ENCODE results near the gene UBXN7.
"Not testable (repeated sequence)": the region's sequence is repeated elsewhere in the genome, so short reads cannot be mapped to it uniquely, and the experiment has no call there.

UBXN7 gene

DNA sequence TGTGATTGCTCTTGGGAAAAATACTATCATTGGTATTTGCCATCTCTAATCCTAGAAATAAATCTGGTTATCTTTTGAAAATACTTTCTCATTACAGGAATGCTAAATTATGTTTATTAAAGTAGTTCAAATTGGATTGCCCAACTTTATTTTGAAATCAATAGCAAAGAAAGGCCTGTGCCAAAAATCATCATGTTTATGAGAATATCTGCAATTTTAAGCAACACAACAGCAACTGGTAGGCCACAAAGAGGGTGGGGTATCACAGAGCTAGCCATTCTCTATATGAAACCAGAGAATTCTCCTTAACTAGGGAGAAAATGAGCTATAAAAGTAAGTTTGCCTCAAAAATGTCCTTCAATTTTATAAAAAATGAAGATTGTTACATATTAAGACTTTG lies 82.2 kb downstream of the UBXN7 start:
- Histone ChIP-seq H3K4me1 (ENCODE audit: control extremely low read depth in 1 of 4, control insufficient read depth in 4 of 4, insufficient read depth in 4 of 4, low read length in 3 of 4) (peaks cover 0 to 9% (median 7%) of the 10 kb centered on the region in 4 experiments), H3K4me3 (ENCODE audit: control insufficient read depth in 1 of 7, extremely low read depth in 1 of 7, insufficient read depth in 4 of 7, low read depth in 2 of 7, low read length in 6 of 7) (no peak overlapping the region), H3K9me3 (ENCODE audit: control extremely low read depth in 1 of 5, control insufficient read depth in 4 of 5, insufficient read depth in 2 of 5, low read depth in 1 of 5, low read length in 4 of 5) (no peaks in the 10 kb centered on the region), H3K27ac (ENCODE audit: insufficient read depth in 1 of 2, low read depth in 1 of 2, low read length in 2 of 2, poor library complexity in 1 of 2, severe bottlenecking in 2 of 2) (no peak overlapping the region), H3K27me3 (replicated peaks in 2 of 5; ENCODE audit: control insufficient read depth in 4 of 5, insufficient read depth in 5 of 5, low read length in 4 of 5) (no peaks in the 10 kb centered on the region), H3K36me3 (ENCODE audit: control insufficient read depth in 4 of 4, insufficient read depth in 4 of 4, low read length in 3 of 4) (peaks cover 15 to 30% (median 20%) of the 10 kb centered on the region in 4 experiments)
- ChIA-PET CTCF (no interaction called here), POLR2A (no interaction called here)
- DNase-seq: no peak

DNA sequence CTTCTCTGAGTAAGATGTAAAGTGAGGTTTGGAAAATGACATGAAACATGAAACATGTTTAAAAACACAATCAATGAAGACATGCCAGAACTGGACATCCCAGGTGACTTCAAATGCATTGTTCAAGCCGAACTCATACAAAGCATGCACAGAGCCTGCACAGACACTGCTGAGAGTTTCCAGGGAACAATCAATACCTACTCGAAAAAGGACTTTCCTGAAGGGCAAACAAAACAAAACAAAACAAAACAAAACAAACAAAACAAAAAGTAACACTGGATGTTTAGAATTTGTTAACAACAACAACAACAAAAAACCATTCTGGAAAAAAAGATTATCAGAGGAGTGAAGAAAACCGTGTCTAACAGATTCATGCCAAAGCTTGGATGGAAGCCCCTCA lies 83.5 kb downstream of the UBXN7 start:
- Histone ChIP-seq H3K27me3 (replicated peaks in 2 of 5; ENCODE audit: control insufficient read depth in 4 of 5, insufficient read depth in 5 of 5, low read length in 4 of 5) (no peaks in the 10 kb centered on the region), H3K27ac (ENCODE audit: insufficient read depth in 1 of 2, low read depth in 1 of 2, low read length in 2 of 2, poor library complexity in 1 of 2, severe bottlenecking in 2 of 2) (no peak overlapping the region), H3K4me3 (ENCODE audit: control insufficient read depth in 1 of 7, extremely low read depth in 1 of 7, insufficient read depth in 4 of 7, low read depth in 2 of 7, low read length in 6 of 7) (no peak overlapping the region), H3K9me3 (ENCODE audit: control extremely low read depth in 1 of 5, control insufficient read depth in 4 of 5, insufficient read depth in 2 of 5, low read depth in 1 of 5, low read length in 4 of 5) (no peaks in the 10 kb centered on the region), H3K36me3 (ENCODE audit: control insufficient read depth in 4 of 4, insufficient read depth in 4 of 4, low read length in 3 of 4) (peaks cover 7 to 18% (median 11%) of the 10 kb centered on the region in 4 experiments), H3K4me1 (ENCODE audit: control extremely low read depth in 1 of 4, control insufficient read depth in 4 of 4, insufficient read depth in 4 of 4, low read length in 3 of 4) (peaks cover 0 to 21% (median 14%) of the 10 kb centered on the region in 4 experiments)
- POLR2A ChIA-PET: no interaction called here
- CTCF ChIA-PET: interaction anchor here (1.0 to 1.1 kb wide), 2 partner anchors 22 to 59 kb away, joined by 3 read pairs; no protein-coding TSS in a partner anchor
- no peak for DNase-seq
- WGBS (ENCODE audit: insufficient coverage): 100% methylated on average over 1 of the region's 3 CpGs

DNA sequence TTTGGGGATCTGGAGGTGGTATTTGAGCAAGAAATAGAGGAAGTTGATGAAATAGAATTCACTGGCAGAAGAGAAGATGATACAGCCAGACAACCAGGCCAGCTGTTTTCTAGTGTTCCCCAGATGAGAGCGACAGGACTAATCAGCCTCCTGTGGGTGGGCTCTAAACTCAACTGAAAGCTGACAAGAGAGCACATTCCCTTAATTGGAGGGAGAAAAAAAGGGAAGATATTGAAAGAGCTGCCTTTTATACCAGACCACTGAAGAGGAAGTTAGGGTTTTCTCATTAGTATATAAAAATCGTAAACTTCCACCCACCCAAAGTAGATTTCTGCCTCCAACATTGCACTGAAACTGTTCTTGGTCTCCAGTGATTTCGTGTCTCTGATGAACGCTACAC lies 87.6 kb downstream of the UBXN7 start:
- Histone ChIP-seq H3K27me3 (replicated peaks in 2 of 5; ENCODE audit: control insufficient read depth in 4 of 5, insufficient read depth in 5 of 5, low read length in 4 of 5) (no peaks in the 10 kb centered on the region), H3K4me1 (ENCODE audit: control extremely low read depth in 1 of 4, control insufficient read depth in 4 of 4, insufficient read depth in 4 of 4, low read length in 3 of 4) (peaks cover 0 to 26% (median 14%) of the 10 kb centered on the region in 4 experiments), H3K4me3 (ENCODE audit: control insufficient read depth in 1 of 7, extremely low read depth in 1 of 7, insufficient read depth in 4 of 7, low read depth in 2 of 7, low read length in 6 of 7) (peak overlapping the region in 2 of 7 experiments; percentile 21 to 54), H3K9me3 (ENCODE audit: control extremely low read depth in 1 of 5, control insufficient read depth in 4 of 5, insufficient read depth in 2 of 5, low read depth in 1 of 5, low read length in 4 of 5) (no peaks in the 10 kb centered on the region), H3K36me3 (ENCODE audit: control insufficient read depth in 4 of 4, insufficient read depth in 4 of 4, low read length in 3 of 4) (peaks cover 4 to 16% (median 10%) of the 10 kb centered on the region in 4 experiments), H3K27ac (ENCODE audit: insufficient read depth in 1 of 2, low read depth in 1 of 2, low read length in 2 of 2, poor library complexity in 1 of 2, severe bottlenecking in 2 of 2) (no peak overlapping the region)
- peak; percentile 45 to 87 (median 83) for DNase-seq
- CTCF ChIA-PET: interaction anchor here (1.5 kb wide), 1 partner anchor 20 kb away, joined by 4 read pairs; no protein-coding TSS in a partner anchor
- 17% methylated on average over 3 of the region's 4 CpGs for WGBS (ENCODE audit: insufficient coverage)
- POLR2A ChIA-PET: no interaction called here

DNA sequence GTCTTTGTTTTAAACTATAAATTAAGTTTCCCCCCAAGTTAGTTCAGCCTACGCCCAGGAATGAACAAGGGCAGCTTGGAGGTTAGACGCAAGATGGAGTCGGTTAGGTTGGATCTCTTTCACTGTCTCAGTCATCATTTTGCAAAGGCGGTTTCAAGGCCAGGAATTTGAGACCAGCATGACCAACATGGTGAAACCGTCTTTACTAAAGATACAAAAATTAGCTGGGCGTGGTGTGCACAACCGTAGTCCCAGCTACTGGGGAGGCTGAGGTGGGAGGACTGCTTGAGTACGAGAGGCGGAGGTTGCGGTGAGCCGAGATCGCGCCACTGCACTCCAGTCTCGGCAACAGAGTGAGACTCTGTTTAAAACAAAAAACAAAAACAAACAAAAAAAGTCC lies 88.3 kb downstream of the UBXN7 start:
- H3K9me3 ChIP-seq (ENCODE audit: control extremely low read depth in 1 of 5, control insufficient read depth in 4 of 5, insufficient read depth in 2 of 5, low read depth in 1 of 5, low read length in 4 of 5); H3K36me3 ChIP-seq (ENCODE audit: control insufficient read depth in 4 of 4, insufficient read depth in 4 of 4, low read length in 3 of 4); POLR2A ChIA-PET; H3K4me3 ChIP-seq (ENCODE audit: control insufficient read depth in 1 of 7, extremely low read depth in 1 of 7, insufficient read depth in 4 of 7, low read depth in 2 of 7, low read length in 6 of 7); DNase-seq; H3K27me3 ChIP-seq (replicated peaks in 2 of 5; ENCODE audit: control insufficient read depth in 4 of 5, insufficient read depth in 5 of 5, low read length in 4 of 5); CTCF ChIA-PET; H3K27ac ChIP-seq (ENCODE audit: insufficient read depth in 1 of 2, low read depth in 1 of 2, low read length in 2 of 2, poor library complexity in 1 of 2, severe bottlenecking in 2 of 2): not testable (repeated sequence)
- WGBS (ENCODE audit: insufficient coverage): 100% methylated on average over 4 of the region's 14 CpGs
- H3K4me1 ChIP-seq (ENCODE audit: control extremely low read depth in 1 of 4, control insufficient read depth in 4 of 4, insufficient read depth in 4 of 4, low read length in 3 of 4): peaks cover 0 to 26% (median 14%) of the 10 kb centered on the region in 4 experiments

DNA sequence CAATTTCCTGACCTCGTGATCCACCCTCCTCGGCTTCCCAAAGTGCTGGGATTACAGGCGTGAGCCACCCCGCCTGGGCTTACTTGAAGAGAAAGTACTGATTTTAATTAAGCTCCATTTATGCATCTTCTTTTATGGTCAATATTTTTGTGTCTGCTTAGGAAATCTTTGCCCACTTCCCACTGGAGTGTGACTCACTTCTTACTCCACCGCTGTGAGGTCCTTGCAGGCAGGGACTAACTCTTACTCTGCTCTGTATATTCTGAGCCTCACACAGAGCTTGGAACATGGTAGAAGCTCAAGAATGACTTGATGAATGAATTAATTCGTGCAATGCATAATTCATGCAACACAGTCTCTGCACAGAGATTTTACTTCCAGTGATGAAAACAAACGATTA lies 91.1 kb downstream of the UBXN7 start:
- Histone ChIP-seq H3K4me1 (ENCODE audit: control extremely low read depth in 1 of 4, control insufficient read depth in 4 of 4, insufficient read depth in 4 of 4, low read length in 3 of 4) (peaks cover 0 to 26% (median 14%) of the 10 kb centered on the region in 4 experiments), H3K4me3 (ENCODE audit: control insufficient read depth in 1 of 7, extremely low read depth in 1 of 7, insufficient read depth in 4 of 7, low read depth in 2 of 7, low read length in 6 of 7) (no peak overlapping the region), H3K9me3 (ENCODE audit: control extremely low read depth in 1 of 5, control insufficient read depth in 4 of 5, insufficient read depth in 2 of 5, low read depth in 1 of 5, low read length in 4 of 5) (peaks cover 0 to 11% (median 3%) of the 10 kb centered on the region in 5 experiments), H3K36me3 (ENCODE audit: control insufficient read depth in 4 of 4, insufficient read depth in 4 of 4, low read length in 3 of 4) (no peaks in the 10 kb centered on the region), H3K27ac (ENCODE audit: insufficient read depth in 1 of 2, low read depth in 1 of 2, low read length in 2 of 2, poor library complexity in 1 of 2, severe bottlenecking in 2 of 2) (no peak overlapping the region), H3K27me3 (replicated peaks in 2 of 5; ENCODE audit: control insufficient read depth in 4 of 5, insufficient read depth in 5 of 5, low read length in 4 of 5) (no peaks in the 10 kb centered on the region)
- POLR2A ChIA-PET: interaction anchor here (0.5 kb wide), 1 partner anchor 541 kb away, joined by 4 read pairs; no protein-coding TSS in a partner anchor
- DNase-seq: peak in 2 of 3 donors; percentile 38 to 43
- 94% methylated on average over 3 of the region's 7 CpGs for WGBS (ENCODE audit: insufficient coverage)
- CTCF ChIA-PET: interaction anchor here (1.5 kb wide), 1 partner anchor 83 kb away, joined by 3 read pairs; no protein-coding TSS in a partner anchor

DNA sequence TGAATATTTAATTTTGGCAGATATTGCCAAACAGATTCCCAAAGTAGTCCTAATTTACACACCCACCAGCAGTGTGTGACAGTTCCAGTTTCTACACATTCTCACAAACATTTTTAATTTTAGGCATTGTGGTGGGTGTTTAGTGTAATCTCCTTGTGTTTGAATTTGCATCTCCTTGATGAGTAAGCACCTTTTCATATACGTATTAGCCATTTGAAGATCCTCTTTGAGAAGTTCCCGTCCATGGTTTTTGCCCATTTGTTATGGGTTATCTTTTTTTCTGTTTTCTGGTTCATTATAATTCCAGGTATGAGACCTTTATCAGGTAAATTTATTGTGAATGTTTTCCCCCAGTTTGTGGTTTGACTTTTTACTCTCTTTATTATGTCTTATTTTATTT lies 91.8 kb downstream of the UBXN7 start:
- WGBS (ENCODE audit: insufficient coverage): no CpG with 5 or more reads among the region's 2 CpGs
- CTCF ChIA-PET: interaction anchor here (1.5 kb wide), 1 partner anchor 82 kb away, joined by 3 read pairs; no protein-coding TSS in a partner anchor
- Histone ChIP-seq H3K27me3 (replicated peaks in 2 of 5; ENCODE audit: control insufficient read depth in 4 of 5, insufficient read depth in 5 of 5, low read length in 4 of 5) (no peaks in the 10 kb centered on the region), H3K4me1 (ENCODE audit: control extremely low read depth in 1 of 4, control insufficient read depth in 4 of 4, insufficient read depth in 4 of 4, low read length in 3 of 4) (peaks cover 0 to 20% (median 11%) of the 10 kb centered on the region in 4 experiments), H3K36me3 (ENCODE audit: control insufficient read depth in 4 of 4, insufficient read depth in 4 of 4, low read length in 3 of 4) (no peaks in the 10 kb centered on the region), H3K9me3 (ENCODE audit: control extremely low read depth in 1 of 5, control insufficient read depth in 4 of 5, insufficient read depth in 2 of 5, low read depth in 1 of 5, low read length in 4 of 5) (peaks cover 0 to 11% (median 3%) of the 10 kb centered on the region in 5 experiments), H3K27ac (ENCODE audit: insufficient read depth in 1 of 2, low read depth in 1 of 2, low read length in 2 of 2, poor library complexity in 1 of 2, severe bottlenecking in 2 of 2) (no peak overlapping the region), H3K4me3 (ENCODE audit: control insufficient read depth in 1 of 7, extremely low read depth in 1 of 7, insufficient read depth in 4 of 7, low read depth in 2 of 7, low read length in 6 of 7) (no peak overlapping the region)
- POLR2A ChIA-PET: no interaction called here
- peak in 2 of 3 donors; percentile 11 to 27 for DNase-seq

DNA sequence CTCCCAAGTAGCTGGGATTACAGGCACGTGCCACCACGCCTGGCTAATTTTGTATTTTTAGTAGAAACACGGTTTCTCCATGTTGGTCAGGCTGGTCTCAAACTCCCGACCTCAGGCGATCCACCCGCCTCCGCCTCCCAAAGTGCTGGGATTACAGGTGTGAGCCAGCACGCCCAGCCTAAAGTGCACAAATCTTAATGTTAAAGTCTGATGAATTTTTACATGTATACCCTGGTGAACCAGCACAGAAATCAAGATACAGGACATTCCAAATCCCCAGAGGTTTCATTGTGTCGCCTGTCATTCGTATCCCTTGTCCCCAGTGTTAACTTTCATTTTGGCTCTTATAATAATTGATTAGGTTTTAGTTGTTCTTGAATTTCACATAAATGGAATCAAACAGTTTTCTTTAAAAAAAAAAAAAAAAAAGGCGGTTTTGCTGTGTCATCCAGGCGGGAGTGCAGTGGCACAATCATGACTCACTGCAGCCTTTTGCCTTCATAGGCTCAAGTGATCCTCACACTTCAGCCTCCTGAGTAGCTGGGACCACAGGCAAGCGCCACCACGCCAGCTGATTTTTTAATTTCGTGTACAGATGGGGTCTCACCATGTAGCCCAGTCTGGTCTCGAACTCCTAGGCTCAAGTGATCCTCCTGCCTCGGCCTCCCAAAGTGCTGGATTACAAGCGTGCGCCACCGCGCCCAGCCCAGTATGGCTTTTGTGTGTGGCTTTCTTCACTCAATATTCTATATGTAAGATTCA lies 92.6 kb downstream of the UBXN7 start:
- DNase-seq: peak; percentile 45 to 82 (median 81)

More for the DNA sequence above, 92.6 kb downstream of the UBXN7 start:
- Histone ChIP-seq H3K4me1 (ENCODE audit: control extremely low read depth in 1 of 4, control insufficient read depth in 4 of 4, insufficient read depth in 4 of 4, low read length in 3 of 4) (peaks cover 0 to 13% (median 3%) of the 10 kb centered on the region in 4 experiments), H3K27ac (ENCODE audit: insufficient read depth in 1 of 2, low read depth in 1 of 2, low read length in 2 of 2, poor library complexity in 1 of 2, severe bottlenecking in 2 of 2) (no peak overlapping the region), H3K36me3 (ENCODE audit: control insufficient read depth in 4 of 4, insufficient read depth in 4 of 4, low read length in 3 of 4) (no peaks in the 10 kb centered on the region), H3K4me3 (ENCODE audit: control insufficient read depth in 1 of 7, extremely low read depth in 1 of 7, insufficient read depth in 4 of 7, low read depth in 2 of 7, low read length in 6 of 7) (no peak overlapping the region), H3K27me3 (replicated peaks in 2 of 5; ENCODE audit: control insufficient read depth in 4 of 5, insufficient read depth in 5 of 5, low read length in 4 of 5) (no peaks in the 10 kb centered on the region), H3K9me3 (ENCODE audit: control extremely low read depth in 1 of 5, control insufficient read depth in 4 of 5, insufficient read depth in 2 of 5, low read depth in 1 of 5, low read length in 4 of 5) (peaks cover 0 to 11% (median 3%) of the 10 kb centered on the region in 5 experiments)
- ChIA-PET POLR2A (no interaction called here), CTCF (interaction anchor here (0.6 kb wide), 1 partner anchor 717 kb away, joined by 3 read pairs; no protein-coding TSS in a partner anchor)
- WGBS (ENCODE audit: insufficient coverage): 100% methylated on average over 11 of the region's 21 CpGs
